Hepatocyte (in vitro differentiated cells): Measurements from ENCODE around the gene KLK15. TPM values are rescaled to one million over a fixed set of nuclear protein-coding genes. Genes with fewer than 3 reads are reported as not detected.

ENCODE experiments used
- DNase-seq: peaks from one replicate; pipeline ENCODE4 v3.0.0-alpha.2; 2016; ENCODE audit warnings: low spot score
- H2AFZ ChIP-seq: fragments of 200-600 bp; sonication (generic); 2 replicates; pipeline ENCODE4 v1.6.0; 2016; ENCODE audit warnings: antibody characterized with exemption, mild to moderate bottlenecking
- H3K27ac ChIP-seq: fragments of 200-600 bp; sonication (generic); 2 replicates; pipeline ENCODE4 v1.5.1; 2016; ENCODE audit warnings: mild to moderate bottlenecking
- H3K27me3 ChIP-seq: fragments of 200-600 bp; sonication (generic); 2 replicates; pipeline ENCODE4 v1.6.1; 2016
- H3K36me3 ChIP-seq: fragments of 200-600 bp; sonication (generic); replicated peaks from 2 replicates; pipeline ENCODE4 v1.5.1; 2016; ENCODE audit warnings: low read depth; ENCODE audit not compliant: insufficient read depth
- H3K4me1 ChIP-seq: fragments of 200-600 bp; sonication (generic); 2 replicates; pipeline ENCODE4 v1.5.1; 2016; ENCODE audit warnings: mild to moderate bottlenecking, moderate library complexity; ENCODE audit not compliant: insufficient read depth
- H3K4me2 ChIP-seq: fragments of 200-600 bp; sonication (generic); 2 replicates; pipeline ENCODE4 v1.6.0; 2016
- H3K4me3 ChIP-seq: fragments of 200-600 bp; sonication (generic); 2 replicates; pipeline ENCODE4 v1.5.1; 2016; ENCODE audit warnings: mild to moderate bottlenecking
- H3K79me2 ChIP-seq: fragments of 200-600 bp; sonication (generic); 2 replicates; pipeline ENCODE4 v1.6.0; 2017; ENCODE audit warnings: mild to moderate bottlenecking
- H3K9me2 ChIP-seq: fragments of 200-600 bp; sonication (generic); replicated peaks from 2 replicates; pipeline ENCODE4 v1.6.0; 2017; ENCODE audit warnings: mild to moderate bottlenecking; ENCODE audit not compliant: insufficient read depth
- H3K9me3 ChIP-seq: fragments of 200-600 bp; sonication (generic); 2 replicates; pipeline ENCODE4 v1.5.1; 2016; ENCODE audit warnings: low read depth, mild to moderate bottlenecking
- H4K20me1 ChIP-seq: fragments of 200-600 bp; sonication (generic); 2 replicates; pipeline ENCODE4 v1.6.0; 2016; ENCODE audit warnings: mild to moderate bottlenecking; ENCODE audit not compliant: insufficient read depth, poor library complexity, severe bottlenecking
- EZH2 ChIP-seq: fragments of 200-600 bp; sonication (generic); IDR thresholded peaks from 2 replicates; pipeline ENCODE4 v1.6.1; 2016; ENCODE audit warnings: antibody characterized with exemption, mild to moderate bottlenecking, borderline replicate concordance
- EZH2phosphoT487 ChIP-seq: fragments of 200-600 bp; sonication (generic); IDR thresholded peaks from one replicate; pipeline ENCODE4 v1.6.1; 2018; ENCODE audit warnings: antibody characterized with exemption, mild to moderate bottlenecking, low read depth, moderate library complexity; ENCODE audit not compliant: unreplicated experiment, severe bottlenecking
- WGBS: methylation state at CpG from one replicate; pipeline ENCODE4 v1.1.6; 2016; ENCODE audit warnings: low lambda C conversion rate; ENCODE audit errors: missing lambda C conversion rate; 5-methylcytosine and 5-hydroxymethylcytosine counted together
- polyA plus RNA-seq: library from polyadenylated mRNA; unstranded; fragments of >200 nt; fragmentation: Nextera tagmentation; extraction: Ambion mirVana; gene quantifications from 2 replicates; pipeline ENCODE4 v1.2.1, GENCODE V29; 2016
- total RNA-seq: library from RNA; depleted of rRNA; stranded (reverse); fragments of >200 nt; gene quantifications from 2 replicates; pipeline ENCODE4 v1.2.3, GENCODE V29; 2014
- TF ChIP-seq, protein P1 (sequence below): fragments of 200-600 bp; sonication (generic); IDR thresholded peaks from 2 replicates; pipeline ENCODE4 v1.5.1; 2016; ENCODE audit warnings: antibody characterized with exemption, mild to moderate bottlenecking; ENCODE audit not compliant: poor library complexity

Gene KLK15
- total and polyA plus RNA-seq, 2 experiments from 2014 or later, result not detected

DNA sequence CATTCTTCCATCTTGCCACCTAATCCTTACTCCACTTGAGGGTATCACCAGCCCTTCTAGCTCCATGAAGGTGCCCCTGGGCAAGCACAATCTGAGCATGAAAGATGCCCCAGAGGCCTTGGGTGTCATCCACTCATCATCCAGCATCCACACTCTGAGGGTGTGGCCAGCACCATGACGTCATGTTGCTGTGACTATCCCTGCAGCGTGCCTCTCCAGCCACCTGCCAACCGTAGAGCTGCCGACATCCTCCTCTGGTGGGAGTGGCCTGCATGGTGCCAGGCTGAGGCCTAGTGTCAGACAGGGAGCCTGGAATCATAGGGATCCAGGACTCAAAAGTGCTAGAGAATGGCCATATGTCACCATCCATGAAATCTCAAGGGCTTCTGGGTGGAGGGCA lies 18.2 kb upstream of the KLK15 start:
- H3K27ac ChIP-seq, result no peak overlapping the region
- no peaks in the 10 kb centered on the region for H3K36me3 ChIP-seq
- H2AFZ ChIP-seq, result no peak overlapping the region
- WGBS, result 68% methylated on average over 4 of the region's 4 CpGs
- no peaks in the 10 kb centered on the region for H3K9me3 ChIP-seq
- TF ChIP-seq EZH2phosphoT487, result no peak
- TF ChIP-seq EZH2, result no peak
- TF ChIP-seq, protein P1, sequence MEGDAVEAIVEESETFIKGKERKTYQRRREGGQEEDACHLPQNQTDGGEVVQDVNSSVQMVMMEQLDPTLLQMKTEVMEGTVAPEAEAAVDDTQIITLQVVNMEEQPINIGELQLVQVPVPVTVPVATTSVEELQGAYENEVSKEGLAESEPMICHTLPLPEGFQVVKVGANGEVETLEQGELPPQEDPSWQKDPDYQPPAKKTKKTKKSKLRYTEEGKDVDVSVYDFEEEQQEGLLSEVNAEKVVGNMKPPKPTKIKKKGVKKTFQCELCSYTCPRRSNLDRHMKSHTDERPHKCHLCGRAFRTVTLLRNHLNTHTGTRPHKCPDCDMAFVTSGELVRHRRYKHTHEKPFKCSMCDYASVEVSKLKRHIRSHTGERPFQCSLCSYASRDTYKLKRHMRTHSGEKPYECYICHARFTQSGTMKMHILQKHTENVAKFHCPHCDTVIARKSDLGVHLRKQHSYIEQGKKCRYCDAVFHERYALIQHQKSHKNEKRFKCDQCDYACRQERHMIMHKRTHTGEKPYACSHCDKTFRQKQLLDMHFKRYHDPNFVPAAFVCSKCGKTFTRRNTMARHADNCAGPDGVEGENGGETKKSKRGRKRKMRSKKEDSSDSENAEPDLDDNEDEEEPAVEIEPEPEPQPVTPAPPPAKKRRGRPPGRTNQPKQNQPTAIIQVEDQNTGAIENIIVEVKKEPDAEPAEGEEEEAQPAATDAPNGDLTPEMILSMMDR, result no peak
- H3K4me2 ChIP-seq, result no peak overlapping the region
- no peaks in the 10 kb centered on the region for H3K79me2 ChIP-seq
- H4K20me1 ChIP-seq, result no peaks in the 10 kb centered on the region
- no peaks in the 10 kb centered on the region for H3K4me1 ChIP-seq
- no peak overlapping the region for H3K4me3 ChIP-seq
- no peaks in the 10 kb centered on the region for H3K9me2 ChIP-seq
- H3K27me3 ChIP-seq, result peaks cover 7% of the 10 kb centered on the region
- no peak for DNase-seq

- H3K4me3 ChIP-seq, result no peak overlapping the region
- H3K79me2 ChIP-seq, result no peaks in the 10 kb centered on the region
- DNase-seq, result no peak
- no peaks in the 10 kb centered on the region for H4K20me1 ChIP-seq
- no peaks in the 10 kb centered on the region for H3K4me1 ChIP-seq
- WGBS, result 25% methylated on average over 3 of the region's 3 CpGs
- no peak overlapping the region for H3K27ac ChIP-seq
- H3K4me2 ChIP-seq, result no peak overlapping the region
- no peak for TF ChIP-seq EZH2phosphoT487
- H3K36me3 ChIP-seq, result no peaks in the 10 kb centered on the region
- H3K27me3 ChIP-seq, result peaks cover 7% of the 10 kb centered on the region
- H3K9me2 ChIP-seq, result no peaks in the 10 kb centered on the region
- H3K9me3 ChIP-seq, result no peaks in the 10 kb centered on the region
- H2AFZ ChIP-seq, result no peak overlapping the region
Measured at GRCh38 chr19:50850738-50851137, 17.4 kb upstream of the KLK15 start.

DNA sequence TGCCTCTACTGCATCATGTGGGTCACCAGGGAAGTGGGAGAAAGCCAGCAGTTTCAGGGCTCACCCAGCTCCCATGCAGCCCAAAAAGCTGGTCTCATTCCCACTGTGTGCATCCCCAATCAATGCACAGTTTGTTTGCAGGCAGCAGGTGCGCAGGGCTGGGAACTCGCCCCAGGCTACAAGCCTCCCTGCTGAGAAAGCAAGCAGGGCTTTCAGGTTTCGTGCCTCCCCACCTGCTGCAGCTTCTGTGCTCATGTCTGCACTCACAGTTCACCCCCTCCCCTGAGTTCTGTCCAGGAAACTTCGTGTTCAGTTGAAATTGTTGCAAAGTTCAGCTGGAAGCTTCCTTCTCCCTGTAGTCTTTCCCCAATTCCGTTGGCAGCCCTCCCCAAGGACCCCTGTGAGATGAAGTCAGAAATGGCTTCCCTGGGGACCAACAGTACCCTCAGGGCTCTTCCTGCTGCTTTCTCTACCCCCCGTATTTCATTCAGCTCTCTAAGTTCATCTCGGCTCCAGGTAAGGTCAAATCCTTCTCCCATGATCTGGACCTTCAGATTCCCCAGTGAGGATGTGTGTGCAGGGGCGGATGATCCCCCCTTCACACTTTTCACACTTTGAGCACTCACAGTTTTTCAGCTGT lies 11.0 kb upstream of the KLK15 start:
- WGBS, result 41% methylated on average over 8 of the region's 8 CpGs
- Histone ChIP-seq H3K9me2 (no peaks in the 10 kb centered on the region), H3K9me3 (no peaks in the 10 kb centered on the region), H3K36me3 (no peaks in the 10 kb centered on the region), H3K4me3 (no peak overlapping the region), H3K27me3 (peaks cover 18% of the 10 kb centered on the region), H3K27ac (no peak overlapping the region), H3K4me1 (no peaks in the 10 kb centered on the region), H2AFZ (no peak overlapping the region), H3K79me2 (no peaks in the 10 kb centered on the region), H4K20me1 (no peaks in the 10 kb centered on the region), H3K4me2 (no peak overlapping the region)
- no peak for DNase-seq
- no peak for TF ChIP-seq EZH2phosphoT487
- TF ChIP-seq, protein P1, result no peak
- TF ChIP-seq EZH2, result no peak

- TF ChIP-seq EZH2phosphoT487, result no peak
- TF ChIP-seq EZH2, result no peak
- TF ChIP-seq, protein P1, result no peak
- no peak overlapping the region for H3K4me3 ChIP-seq
- H3K4me1 ChIP-seq, result no peaks in the 10 kb centered on the region
- H3K9me2 ChIP-seq, result no peaks in the 10 kb centered on the region
- no peak overlapping the region for H3K27ac ChIP-seq
- H2AFZ ChIP-seq, result no peak overlapping the region
- DNase-seq, result no peak
- H3K27me3 ChIP-seq, result peaks cover 18% of the 10 kb centered on the region
- WGBS, result 66% methylated on average over 7 of the region's 7 CpGs
- no peaks in the 10 kb centered on the region for H3K36me3 ChIP-seq
- no peaks in the 10 kb centered on the region for H3K9me3 ChIP-seq
- H3K79me2 ChIP-seq, result no peaks in the 10 kb centered on the region
- H4K20me1 ChIP-seq, result no peaks in the 10 kb centered on the region
- no peak overlapping the region for H3K4me2 ChIP-seq
Measured at GRCh38 chr19:50843701-50844221, 10.4 kb upstream of the KLK15 start.
